Uterus (tissue), 4 donors: Measurements from ENCODE around the gene OTUD4. TPM values are rescaled to one million over a fixed set of nuclear protein-coding genes. Genes with fewer than 3 reads are reported as not detected.
A peak's percentile ranks its signal among the peaks of the same experiment; 100 is the strongest.

Experiments used
- DNase-seq, 2 donors: peaks; one replicate each; pipeline ENCODE4 v3.0.0-alpha.2; 2019 to 2020
- H3K27ac ChIP-seq, 2 donors: fragments of 200-600 bp; sonication (generic); 1 replicate in 1 of 2; 2 replicates in 1 of 2; pipeline ENCODE4 v1.5.1; 2016 to 2018
- H3K27me3 ChIP-seq, 2 donors: fragments of 200-600 bp; sonication (generic); one replicate each; pipeline ENCODE4 v1.5.1; 2018 to 2019; ENCODE audit warnings: control low read depth in 1 of 2
- H3K36me3 ChIP-seq, 2 donors: fragments of 200-600 bp; sonication (generic); one replicate each; pipeline ENCODE4 v1.5.1; 2019; ENCODE audit warnings: control low read depth in 1 of 2
- H3K4me1 ChIP-seq, 2 donors: fragments of 200-600 bp; sonication (generic); one replicate each; pipeline ENCODE4 v1.5.1; 2018 to 2019; ENCODE audit warnings: control low read depth in 1 of 2
- H3K4me3 ChIP-seq, 2 donors: fragments of 200-600 bp; sonication (generic); 1 replicate in 1 of 2; 2 replicates in 1 of 2; pipeline ENCODE4 v1.5.1; 2018 to 2019; ENCODE audit warnings: mild to moderate bottlenecking in 1 of 2
- H3K9me3 ChIP-seq, 2 donors: fragments of 200-600 bp; sonication (generic); one replicate each; pipeline ENCODE4 v1.5.1; 2019; ENCODE audit warnings: control low read depth in 1 of 2
- POLR2A ChIP-seq, 2 donors: fragments of 450-650 bp; IDR thresholded peaks; one replicate each; pipeline ENCODE4 v1.6.1; 2016; ENCODE audit warnings: antibody characterized with exemption in 2 of 2, mild to moderate bottlenecking in 1 of 2, moderate library complexity in 1 of 2
- intact Hi-C: fragments of 100-400 bp; cut with DNase I; formaldehyde crosslinking; loops from one replicate; pipeline ENCODE4 v1.15.1; 2023; ENCODE audit warnings: low total_unique reads
- total RNA-seq, 4 donors: library from RNA; depleted of rRNA in 3 of 4; stranded (reverse); fragments of >200 nt in 3 of 4; gene quantifications; one replicate each; pipeline versions ENCODE4 v1.1.0 to v1.2.4, GENCODE V29; 2014 to 2023
- TF ChIP-seq, protein P1 (sequence below), 4 experiments: fragments of 200-600 bp in 2 of 4; fragments of 450-650 bp in 2 of 4; sonication (generic) in 2 of 4; IDR thresholded peaks; one replicate each; pipeline ENCODE4 v1.5.1; 2016 to 2019; ENCODE audit warnings: antibody characterized with exemption in 4 of 4, mild to moderate bottlenecking in 2 of 4, moderate library complexity in 1 of 4
- donor health status: DM: yes; HTN: yes; CAD: no.

OTUD4 gene
- total RNA-seq, 4 donors from 2014 or later: 12.3 to 59.5 (median 31.9) TPM

DNA sequence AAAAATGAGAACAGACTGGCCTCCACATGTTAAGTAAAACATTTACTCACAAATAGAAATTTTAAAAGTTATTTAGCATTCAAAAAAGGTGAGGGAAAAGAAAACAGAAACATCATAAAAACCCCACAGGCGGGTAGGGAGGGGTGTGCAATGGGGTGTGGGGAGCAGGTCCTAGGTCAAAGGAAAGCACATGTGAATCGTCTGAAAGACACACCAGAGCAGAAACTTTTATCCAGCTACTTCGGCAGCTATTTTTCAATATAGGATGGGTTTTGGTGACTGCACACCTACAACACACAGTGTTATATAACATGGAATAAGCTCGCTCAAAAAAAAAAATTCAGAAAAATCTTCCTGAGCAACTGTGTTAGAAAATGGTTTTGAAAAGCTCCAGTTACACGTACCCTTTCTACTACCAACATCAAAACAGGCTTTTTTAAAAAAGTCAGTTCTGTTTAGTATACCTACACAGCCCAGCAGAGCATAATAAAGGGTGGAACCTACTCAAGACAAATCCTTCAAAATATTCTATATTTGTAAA, 1.6 kb downstream of the OTUD4 start:
- intact Hi-C loops: no loop called here

GRCh38 chr4:145177906-145178538, 2.4 kb downstream of the OTUD4 start:
- TF ChIP-seq, protein P1, sequence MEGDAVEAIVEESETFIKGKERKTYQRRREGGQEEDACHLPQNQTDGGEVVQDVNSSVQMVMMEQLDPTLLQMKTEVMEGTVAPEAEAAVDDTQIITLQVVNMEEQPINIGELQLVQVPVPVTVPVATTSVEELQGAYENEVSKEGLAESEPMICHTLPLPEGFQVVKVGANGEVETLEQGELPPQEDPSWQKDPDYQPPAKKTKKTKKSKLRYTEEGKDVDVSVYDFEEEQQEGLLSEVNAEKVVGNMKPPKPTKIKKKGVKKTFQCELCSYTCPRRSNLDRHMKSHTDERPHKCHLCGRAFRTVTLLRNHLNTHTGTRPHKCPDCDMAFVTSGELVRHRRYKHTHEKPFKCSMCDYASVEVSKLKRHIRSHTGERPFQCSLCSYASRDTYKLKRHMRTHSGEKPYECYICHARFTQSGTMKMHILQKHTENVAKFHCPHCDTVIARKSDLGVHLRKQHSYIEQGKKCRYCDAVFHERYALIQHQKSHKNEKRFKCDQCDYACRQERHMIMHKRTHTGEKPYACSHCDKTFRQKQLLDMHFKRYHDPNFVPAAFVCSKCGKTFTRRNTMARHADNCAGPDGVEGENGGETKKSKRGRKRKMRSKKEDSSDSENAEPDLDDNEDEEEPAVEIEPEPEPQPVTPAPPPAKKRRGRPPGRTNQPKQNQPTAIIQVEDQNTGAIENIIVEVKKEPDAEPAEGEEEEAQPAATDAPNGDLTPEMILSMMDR (IDR thresholded peaks at IDR 0.05): no peak
- intact Hi-C loops: no loop called here

More for the DNA sequence above, 1.6 kb downstream of the OTUD4 start:
- Histone ChIP-seq H3K4me3 (peak overlapping the region; percentile 87 to 98), H3K9me3 (no peaks in the 10 kb centered on the region), H3K36me3 (no peaks in the 10 kb centered on the region), H3K4me1 (peaks cover 5 to 8% of the 10 kb centered on the region in 2 donors), H3K27me3 (no peaks in the 10 kb centered on the region), H3K27ac (peak overlapping the region; percentile 99 to 100)
- no peak for DNase-seq
- TF ChIP-seq, protein P1 (IDR thresholded peaks at IDR 0.05): no peak
- no peak for TF ChIP-seq POLR2A (IDR thresholded peaks at IDR 0.05)

GRCh38 chr4:145177511-145177905, 2.9 kb downstream of the OTUD4 start:
- intact Hi-C loops: no loop called here
- H3K9me3 ChIP-seq: no peaks in the 10 kb centered on the region
- peak overlapping the region; percentile 99 to 100 for H3K27ac ChIP-seq
- DNase-seq: peak in 1 of 2 donors; percentile 26
- H3K36me3 ChIP-seq: no peaks in the 10 kb centered on the region
- TF ChIP-seq POLR2A (IDR thresholded peaks at IDR 0.05): no peak
- TF ChIP-seq, protein P1 (IDR thresholded peaks at IDR 0.05): no peak
- H3K4me3 ChIP-seq: peak overlapping the region; percentile 0 to 98
- no peaks in the 10 kb centered on the region for H3K27me3 ChIP-seq
- peaks cover 5 to 8% of the 10 kb centered on the region in 2 donors for H3K4me1 ChIP-seq

More at GRCh38 chr4:145177906-145178538, 2.4 kb downstream of the OTUD4 start:
- Histone ChIP-seq H3K27me3 (no peaks in the 10 kb centered on the region), H3K36me3 (no peaks in the 10 kb centered on the region), H3K4me1 (peaks cover 5 to 8% of the 10 kb centered on the region in 2 donors), H3K4me3 (peak overlapping the region; percentile 0 to 98), H3K27ac (peak overlapping the region; percentile 99 to 100), H3K9me3 (no peaks in the 10 kb centered on the region)
- DNase-seq: no peak

GRCh38 chr4:145176641-145177432, 3.6 kb downstream of the OTUD4 start:
- Histone ChIP-seq H3K27ac (peak overlapping the region; percentile 99 to 100), H3K4me1 (peaks cover 5 to 8% of the 10 kb centered on the region in 2 donors), H3K9me3 (no peaks in the 10 kb centered on the region), H3K36me3 (no peaks in the 10 kb centered on the region), H3K27me3 (no peaks in the 10 kb centered on the region), H3K4me3 (peak overlapping the region in 1 of 2 donors; percentile 0)
- DNase-seq: no peak
- intact Hi-C loops: no loop called here
- no peak for TF ChIP-seq POLR2A (IDR thresholded peaks at IDR 0.05)
- TF ChIP-seq, protein P1 (IDR thresholded peaks at IDR 0.05): no peak

DNA sequence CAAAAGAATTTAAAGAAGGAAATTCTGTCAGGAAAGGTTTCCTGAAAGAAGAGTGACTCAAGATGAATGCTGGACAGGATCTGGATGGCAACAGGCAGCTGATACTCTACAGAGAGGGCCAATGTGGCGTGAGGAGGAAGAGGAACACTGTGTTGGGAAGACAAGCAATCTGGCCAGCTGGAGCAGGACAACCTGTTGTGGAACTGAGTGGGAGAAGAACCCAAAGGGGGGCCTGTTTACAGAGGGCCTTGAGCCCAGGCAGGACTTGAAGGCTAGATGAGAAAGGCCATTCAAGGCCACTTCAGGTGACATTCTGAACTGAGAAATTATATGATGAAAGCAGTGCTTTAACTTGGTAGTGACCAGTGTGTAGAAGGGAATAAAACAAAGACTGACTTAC, 8.5 kb downstream of the OTUD4 start:
- Histone ChIP-seq H3K4me3 (no peak overlapping the region), H3K27ac (no peak overlapping the region), H3K9me3 (no peaks in the 10 kb centered on the region), H3K27me3 (no peaks in the 10 kb centered on the region), H3K36me3 (no peaks in the 10 kb centered on the region), H3K4me1 (peaks cover 1 to 5% of the 10 kb centered on the region in 2 donors)
- no peak for DNase-seq
- TF ChIP-seq, protein P1 (IDR thresholded peaks at IDR 0.05): no peak
- TF ChIP-seq POLR2A (IDR thresholded peaks at IDR 0.05): no peak
- intact Hi-C loops: no loop called here
